HEK293 (cell line): ENCODE measurements around the gene TBC1D13.

ENCODE experiments used
- GLI4 ChIP-seq: fragments of 450-650 bp; formaldehyde crosslinking; IDR thresholded peaks from 2 replicates; pipeline ENCODE4 v1.5.1; 2016; ENCODE audit warnings: missing biosample characterization, missing genetic modification characterization
- HOXA7 ChIP-seq: sonication (generic); formaldehyde crosslinking; IDR thresholded peaks from 2 replicates; pipeline ENCODE4 v1.8.1; 2022; ENCODE audit warnings: missing genetic modification reagents, borderline replicate concordance
- KLF16 ChIP-seq: fragments of 450-650 bp; formaldehyde crosslinking; IDR thresholded peaks from 2 replicates; pipeline ENCODE4 v1.5.1; 2017; ENCODE audit warnings: missing biosample characterization, missing genetic modification characterization
- KLF9 ChIP-seq: fragments of 450-650 bp; formaldehyde crosslinking; IDR thresholded peaks from 2 replicates; pipeline ENCODE4 v1.5.1; 2016; ENCODE audit warnings: missing biosample characterization, missing genetic modification characterization, low read depth
- OSR2 ChIP-seq: fragments of 450-650 bp; formaldehyde crosslinking; IDR thresholded peaks from 2 replicates; pipeline ENCODE4 v1.5.1; 2016; ENCODE audit warnings: missing biosample characterization, missing genetic modification characterization
- PRDM4 ChIP-seq: fragments of 450-650 bp; formaldehyde crosslinking; IDR thresholded peaks from 2 replicates; pipeline ENCODE4 v1.5.1; 2017; ENCODE audit warnings: missing biosample characterization, missing genetic modification characterization
- SP2 ChIP-seq: fragments of 450-650 bp; formaldehyde crosslinking; IDR thresholded peaks from 2 replicates; pipeline ENCODE4 v1.5.1; 2016; ENCODE audit warnings: missing biosample characterization, missing genetic modification characterization
- TSHZ1 ChIP-seq: fragments of 450-650 bp; formaldehyde crosslinking; IDR thresholded peaks from 2 replicates; pipeline ENCODE4 v1.5.1; 2016; ENCODE audit warnings: missing biosample characterization, missing genetic modification characterization, borderline replicate concordance
- ZFP69B ChIP-seq: fragments of 450-650 bp; formaldehyde crosslinking; IDR thresholded peaks from 2 replicates; pipeline ENCODE4 v1.5.1; 2016; ENCODE audit warnings: missing biosample characterization, missing genetic modification characterization
- ZNF148 ChIP-seq: fragments of 450-650 bp; formaldehyde crosslinking; IDR thresholded peaks from 2 replicates; pipeline ENCODE4 v1.5.0; 2017; ENCODE audit warnings: missing biosample characterization, missing genetic modification characterization, borderline replicate concordance
- ZNF2 ChIP-seq: fragments of 450-650 bp; formaldehyde crosslinking; IDR thresholded peaks from 2 replicates; pipeline ENCODE4 v1.5.1; 2016; ENCODE audit warnings: missing biosample characterization, missing genetic modification characterization
- ZNF223 ChIP-seq: fragments of 450-650 bp; formaldehyde crosslinking; IDR thresholded peaks from 2 replicates; pipeline ENCODE4 v1.5.1; 2016; ENCODE audit warnings: missing biosample characterization, missing genetic modification characterization
- ZNF239 ChIP-seq: fragments of 450-650 bp; formaldehyde crosslinking; IDR thresholded peaks from 2 replicates; pipeline ENCODE4 v1.5.1; 2016; ENCODE audit warnings: missing biosample characterization, missing genetic modification characterization
- ZNF280C ChIP-seq: fragments of 450-650 bp; formaldehyde crosslinking; IDR thresholded peaks from 2 replicates; pipeline ENCODE4 v1.5.1; 2016; ENCODE audit warnings: missing biosample characterization, missing genetic modification characterization
- ZNF292 ChIP-seq: fragments of 450-650 bp; formaldehyde crosslinking; IDR thresholded peaks from 2 replicates; pipeline ENCODE4 v1.5.1; 2016; ENCODE audit warnings: low read depth, missing biosample characterization, missing genetic modification characterization, borderline replicate concordance
- ZNF324 ChIP-seq: fragments of 450-650 bp; formaldehyde crosslinking; IDR thresholded peaks from 2 replicates; pipeline ENCODE4 v1.5.1; 2016; ENCODE audit warnings: missing biosample characterization, missing genetic modification characterization
- ZNF335 ChIP-seq: fragments of 450-650 bp; formaldehyde crosslinking; conservative IDR thresholded peaks from 2 replicates; pipeline ENCODE4 v1.5.1; 2016; ENCODE audit warnings: missing biosample characterization, missing genetic modification characterization
- ZNF37A ChIP-seq: fragments of 450-650 bp; IDR thresholded peaks from 2 replicates; pipeline ENCODE4 v1.5.1; 2018; ENCODE audit warnings: missing biosample characterization, missing genetic modification characterization
- ZNF48 ChIP-seq: fragments of 450-650 bp; formaldehyde crosslinking; IDR thresholded peaks from 2 replicates; pipeline ENCODE4 v1.5.1; 2016; ENCODE audit warnings: missing biosample characterization, missing genetic modification characterization
- ZNF558 ChIP-seq: fragments of 450-650 bp; formaldehyde crosslinking; IDR thresholded peaks from 2 replicates; pipeline ENCODE4 v1.5.1; 2016; ENCODE audit warnings: missing biosample characterization, missing genetic modification characterization
- ZNF560 ChIP-seq: fragments of 450-650 bp; formaldehyde crosslinking; IDR thresholded peaks from 2 replicates; pipeline ENCODE4 v1.5.1; 2017; ENCODE audit warnings: missing biosample characterization, missing genetic modification characterization, borderline replicate concordance
- ZNF596 ChIP-seq: fragments of 450-650 bp; IDR thresholded peaks from 2 replicates; pipeline ENCODE4 v1.5.0; 2018; ENCODE audit warnings: missing biosample characterization, mild to moderate bottlenecking, missing genetic modification characterization, moderate library complexity
- ZNF639 ChIP-seq: fragments of 450-650 bp; formaldehyde crosslinking; IDR thresholded peaks from 2 replicates; pipeline ENCODE4 v1.5.1; 2016; ENCODE audit warnings: missing biosample characterization, missing genetic modification characterization
- ZNF704 ChIP-seq: fragments of 450-650 bp; formaldehyde crosslinking; IDR thresholded peaks from 2 replicates; pipeline ENCODE4 v1.5.1; 2016; ENCODE audit warnings: missing biosample characterization, missing genetic modification characterization
- ZNF768 ChIP-seq: fragments of 450-650 bp; formaldehyde crosslinking; IDR thresholded peaks from 2 replicates; pipeline ENCODE4 v1.5.1; 2018; ENCODE audit warnings: missing biosample characterization, mild to moderate bottlenecking, missing genetic modification characterization
- ZSCAN16 ChIP-seq: fragments of 450-650 bp; formaldehyde crosslinking; IDR thresholded peaks from 2 replicates; pipeline ENCODE4 v1.5.1; 2016; ENCODE audit warnings: missing biosample characterization, missing genetic modification characterization

Gene TBC1D13

GRCh38 chr9:128786681-128787601, at the start of gene TBC1D13 (continued):
- TF ChIP-seq ZNF292 (tag by site-specific recombination) (no peak), ZFP69B (tag by site-specific recombination) (peak; percentile 81), ZNF324 (peak; percentile 68; the same call in 1 of the 2 replicates), SP2 (tag by site-specific recombination) (peak; percentile 65), ZNF239 (tag by site-specific recombination) (no peak), ZNF704 (tag by site-specific recombination) (no peak; the same call in 1 of the 2 replicates), PRDM4 (tag by site-specific recombination) (0 out of 2 replicates have a peak, but pooled peaks have one; percentile 19), ZNF639 (tag by site-specific recombination) (peak; percentile 80; the same call in 1 of the 2 replicates), HOXA7 (CRISPR knock-in tag) (no peak), KLF16 (tag by site-specific recombination) (peak; percentile 98), ZNF223 (tag by site-specific recombination) (no peak), ZNF48 (tag by site-specific recombination) (no peak), ZSCAN16 (tag by site-specific recombination) (no peak; the same call in none of the 2 replicates), ZNF558 (no peak), KLF9 (tag by site-specific recombination) (peak; percentile 99), ZNF335 (tag by site-specific recombination) (peak; percentile 82), TSHZ1 (tag by site-specific recombination) (no peak), GLI4 (tag by site-specific recombination) (no peak), ZNF768 (tag by site-specific recombination) (no peak), ZNF280C (tag by site-specific recombination) (no peak), OSR2 (tag by site-specific recombination) (peak; percentile 34), ZNF37A (tag by site-specific recombination) (no peak; the same call in 1 of the 2 replicates), ZNF148 (tag by site-specific recombination) (no peak), ZNF2 (tag by site-specific recombination) (0 out of 2 replicates have a peak, but pooled peaks have one; percentile 62), ZNF560 (tag by site-specific recombination) (peak; percentile 78), ZNF596 (peak; percentile 50; the same call in 1 of the 2 replicates)
